Omental fat pad (tissue), 4 donors: ENCODE measurements around the gene DDX27. TPM values are rescaled to one million over a fixed set of nuclear protein-coding genes. Genes with fewer than 3 reads are reported as not detected.

Experiments used
- ATAC-seq: fragments of 150-250 bp; one replicate; pipeline ENCODE4 v1.9.1; 2016; ENCODE audit warnings: mild to moderate bottlenecking, moderate library complexity; ENCODE audit not compliant: low FRiP score
- DNase-seq: peaks from one replicate; pipeline ENCODE4 v3.0.0-alpha.2; 2019; ENCODE audit warnings: low spot score
- CTCF ChIP-seq, 3 donors: fragments of 450-650 bp; IDR thresholded peaks; one replicate each; pipeline ENCODE4 v1.5.1; 2016 to 2017; ENCODE audit warnings: antibody characterized with exemption in 3 of 3, mild to moderate bottlenecking in 3 of 3, moderate library complexity in 2 of 3
- small RNA-seq: library from RNA; depleted of rRNA; stranded (forward); fragments of <200 nt; gene quantifications from one replicate; pipeline ENCODE3, GENCODE V24; 2016
- total RNA-seq, 4 donors: library from RNA; depleted of rRNA; stranded (reverse); fragments of >200 nt; gene quantifications; one replicate each; pipeline ENCODE4 v1.1.0, GENCODE V29; 2016

The DDX27 gene
- total RNA-seq, 4 donors from 2014 or later, result 23.6 to 36.3 (median 29.4) TPM

- ATAC-seq (no peak), DNase-seq (no peak)
- no peak for TF ChIP-seq CTCF (IDR thresholded peaks at IDR 0.05)
Measured at GRCh38 chr20:49288784-49289696, 69.8 kb downstream of the DDX27 start.

- DNase-seq (no peak), ATAC-seq (no peak)
- TF ChIP-seq CTCF (IDR thresholded peaks at IDR 0.05), result no peak
Measured at GRCh38 chr20:49290608-49291191, 71.5 kb downstream of the DDX27 start.

DNA sequence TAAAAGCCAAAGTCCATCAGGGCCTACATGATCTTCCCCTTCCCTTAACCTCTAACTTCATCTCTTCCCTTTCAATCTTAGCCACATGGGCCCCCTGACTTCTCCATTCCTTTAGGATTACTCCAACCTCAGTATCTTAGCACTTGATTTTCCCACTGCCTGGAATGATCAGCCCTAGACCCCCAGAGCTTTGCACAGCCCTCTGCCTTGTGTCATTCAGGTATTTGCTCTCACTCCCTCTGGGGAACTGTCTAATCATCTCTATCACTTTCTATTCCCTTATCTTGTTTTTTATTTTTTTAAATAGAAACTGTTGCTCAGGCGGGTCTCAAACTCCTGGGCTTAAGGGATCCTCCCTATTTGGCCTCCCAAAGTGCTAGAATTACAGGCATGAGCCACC lies 72.0 kb downstream of the DDX27 start:
- DNase-seq (no peak), ATAC-seq (no peak)
- no peak for TF ChIP-seq CTCF (IDR thresholded peaks at IDR 0.05)

- no peak for DNase-seq
- no peak for ATAC-seq
- TF ChIP-seq CTCF (IDR thresholded peaks at IDR 0.05), result no peak
Measured at GRCh38 chr20:49292010-49292409, 72.8 kb downstream of the DDX27 start.

DNA sequence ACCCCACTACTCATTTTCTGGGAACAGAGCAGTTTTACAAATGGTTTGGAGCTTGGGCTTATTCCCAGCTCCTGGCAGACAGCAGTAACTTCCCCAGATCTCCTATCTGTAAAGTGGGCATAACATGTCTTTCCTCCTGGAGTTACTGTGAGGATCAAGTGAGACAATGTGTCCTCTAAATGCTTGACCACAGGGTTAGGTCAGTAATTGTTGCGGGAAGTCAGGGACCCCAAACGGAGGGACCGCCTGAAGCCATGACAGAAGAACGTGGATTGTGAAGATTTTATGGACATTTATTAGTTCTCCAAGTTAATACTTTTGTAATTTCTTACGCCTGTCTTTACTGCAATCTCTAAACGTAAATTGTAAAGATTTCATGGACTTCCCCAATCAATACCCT lies 73.9 kb downstream of the DDX27 start:
- DNase-seq (no peak), ATAC-seq (no peak)
- TF ChIP-seq CTCF (IDR thresholded peaks at IDR 0.05), result no peak

Small RNAs within 50 kb of the gene (small RNA-seq; reads per million reads assigned to genes)
- 4,680 reads per million, percentile 99 among the genes with 10 or more reads in this experiment for gene SNORD12B
- 3,036 reads per million, percentile 99 among the genes with 10 or more reads in this experiment for gene SNORD12C

Other genes starting within 250 kb of the DDX27 start
- gene CSE1L, start 173.1 kb upstream of the DDX27 start, total RNA-seq, result 10 to 100 TPM; 29.9 to 37.8 (median 37.2) TPM
- 10 to 100 TPM; 67.1 to 99.8 (median 75.0) TPM for gene STAU1, start 31.1 kb upstream of the DDX27 start, total RNA-seq
- gene ZNFX1, start 58.6 kb downstream of the DDX27 start, total RNA-seq, result 100 to 1,000 TPM in 1 of 4 donors, 10 to 100 TPM in 3; 40.5 to 106 (median 54.8) TPM